Activated T-cell treated with anti-CD3 and anti-CD28 coated beads, Interleukin-2, amount 50 U/mL, for 24 hours (primary cell): ENCODE measurements around the gene S100A1.
"Not testable (repeated sequence)": the region's sequence is repeated elsewhere in the genome, so short reads cannot be mapped to it uniquely, and the experiment has no call there.

Experiments used
- DNase-seq: peaks from one replicate; pipeline ENCODE4 v3.0.0-alpha.2; 2020
- H3K27ac Mint-ChIP-seq: 2 replicates; pipeline ENCODE4 v1.8.0; 2020; ENCODE audit warnings: mild to moderate bottlenecking, mixed read lengths
- H3K27me3 Mint-ChIP-seq: 2 replicates; pipeline ENCODE4 v1.8.0; 2020; ENCODE audit warnings: mixed read lengths
- H3K36me3 Mint-ChIP-seq: 2 replicates; pipeline ENCODE4 v1.8.0; 2020; ENCODE audit warnings: low read depth, mixed read lengths
- H3K4me1 Mint-ChIP-seq: 2 replicates; pipeline ENCODE4 v1.8.0; 2020; ENCODE audit warnings: low read depth, mixed read lengths
- H3K4me3 Mint-ChIP-seq: 2 replicates; pipeline ENCODE4 v1.8.0; 2020; ENCODE audit warnings: mild to moderate bottlenecking, moderate library complexity, mixed read lengths
- H3K9me3 Mint-ChIP-seq: 2 replicates; pipeline ENCODE4 v1.8.0; 2020; ENCODE audit warnings: mixed read lengths

Gene S100A1

GRCh38 chr1:153627715-153628626, at the start of gene S100A1:
S100A1 (plus strand) TSS chr1:153628434; CDS start chr1:153630522, 2,088 bp downstream.
- no peaks in the 10 kb centered on the region for H3K9me3 Mint-ChIP-seq
- DNase-seq = no peak
- peaks cover 16% of the 10 kb centered on the region for H3K27me3 Mint-ChIP-seq
- peaks cover 20% of the 10 kb centered on the region for H3K4me1 Mint-ChIP-seq
- peaks cover 4% of the 10 kb centered on the region for H3K36me3 Mint-ChIP-seq
- H3K4me3 Mint-ChIP-seq = no peak within 1 kb of the TSS
- H3K27ac Mint-ChIP-seq = no peak within 1 kb of the TSS

DNA sequence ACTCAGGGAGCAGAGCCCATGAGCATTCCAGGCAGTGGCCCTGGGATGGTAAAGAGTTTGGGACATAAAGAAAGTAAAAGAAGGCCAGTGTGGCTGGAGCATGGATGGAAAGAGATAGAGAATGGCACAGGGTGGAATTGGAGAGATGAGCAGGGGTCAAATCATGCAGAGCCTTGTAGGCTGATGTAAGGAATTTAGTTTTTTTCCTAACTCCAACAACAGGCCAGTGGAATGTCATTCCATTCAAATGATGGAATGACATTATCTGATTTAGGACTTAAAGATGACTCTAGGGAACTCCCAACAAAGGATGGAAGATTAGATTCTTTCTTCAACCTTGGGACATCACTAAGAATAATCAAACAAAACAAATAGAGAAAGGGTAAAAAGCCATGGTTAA, 49.7 kb upstream of the S100A1 start:
- Mint-ChIP-seq H3K4me1 (peaks cover 6% of the 10 kb centered on the region), H3K27me3 (peaks cover 35% of the 10 kb centered on the region), H3K36me3 (no peaks in the 10 kb centered on the region), H3K4me3 (no peak overlapping the region), H3K27ac (no peak overlapping the region), H3K9me3 (no peaks in the 10 kb centered on the region)
- no peak for DNase-seq

- Mint-ChIP-seq H3K27ac (no peak overlapping the region), H3K4me3 (no peak overlapping the region), H3K27me3 (peaks cover 35% of the 10 kb centered on the region), H3K9me3 (no peaks in the 10 kb centered on the region), H3K36me3 (no peaks in the 10 kb centered on the region), H3K4me1 (peaks cover 2% of the 10 kb centered on the region)
- no peak for DNase-seq
These were observed 49.3 kb upstream of the S100A1 start for GRCh38 chr1:153578936-153579335.

- H3K9me3 Mint-ChIP-seq, DNase-seq, H3K4me1 Mint-ChIP-seq, H3K4me3 Mint-ChIP-seq, H3K27ac Mint-ChIP-seq, H3K36me3 Mint-ChIP-seq: not testable (repeated sequence)
- peaks cover 20% of the 10 kb centered on the region for H3K27me3 Mint-ChIP-seq
These were observed 45.4 kb upstream of the S100A1 start for GRCh38 chr1:153582836-153583235.

- H3K4me1 Mint-ChIP-seq, H3K27ac Mint-ChIP-seq, DNase-seq, H3K36me3 Mint-ChIP-seq, H3K4me3 Mint-ChIP-seq, H3K9me3 Mint-ChIP-seq: not testable (repeated sequence)
- peaks cover 13% of the 10 kb centered on the region for H3K27me3 Mint-ChIP-seq
These were observed 44.7 kb upstream of the S100A1 start for GRCh38 chr1:153583514-153583913.

DNA sequence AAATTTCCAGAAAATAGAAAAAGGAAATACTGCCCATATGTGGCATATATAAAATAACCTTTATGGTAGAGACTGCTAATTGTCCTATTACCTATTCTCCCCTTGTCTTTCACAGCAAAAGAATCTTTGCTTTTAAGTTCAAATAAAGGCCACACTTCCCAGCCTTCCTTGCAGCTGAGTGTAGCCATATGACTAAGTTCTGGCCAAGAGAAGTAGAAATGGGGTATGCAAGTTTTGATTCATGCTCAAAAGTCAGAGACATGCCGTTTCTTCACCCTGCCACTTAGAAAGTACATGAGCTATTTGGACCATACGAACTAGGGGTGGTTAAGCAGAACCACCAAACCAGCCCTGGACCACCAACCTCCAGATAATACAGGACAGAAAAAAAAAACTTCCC, 44.3 kb upstream of the S100A1 start:
- Mint-ChIP-seq H3K36me3 (no peaks in the 10 kb centered on the region), H3K27ac (no peak overlapping the region), H3K9me3 (no peaks in the 10 kb centered on the region), H3K27me3 (peaks cover 9% of the 10 kb centered on the region), H3K4me3 (no peak overlapping the region), H3K4me1 (no peaks in the 10 kb centered on the region)
- no peak for DNase-seq

DNA sequence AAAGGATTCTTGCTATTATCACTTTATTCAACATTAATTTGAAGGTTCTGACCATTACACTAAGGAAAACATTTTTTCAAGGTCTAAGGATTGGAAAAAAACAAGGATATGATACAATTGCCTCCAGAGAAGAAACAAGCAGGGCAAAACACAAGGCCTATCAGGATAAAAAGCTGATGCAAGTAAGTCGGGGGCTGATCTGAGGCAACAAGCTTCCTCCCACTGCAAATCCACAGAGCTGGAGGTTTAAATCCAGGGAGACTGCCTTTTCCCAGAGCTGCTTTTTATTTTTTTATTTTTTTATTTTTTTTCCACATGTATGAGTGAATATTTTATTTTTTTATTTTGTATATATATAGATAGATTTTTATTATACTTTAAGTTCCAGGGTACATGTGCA, 43.2 kb upstream of the S100A1 start:
- Mint-ChIP-seq H3K36me3 (no peaks in the 10 kb centered on the region), H3K27ac (no peak overlapping the region), H3K27me3 (peaks cover 4% of the 10 kb centered on the region), H3K4me3 (no peak overlapping the region), H3K4me1 (no peaks in the 10 kb centered on the region), H3K9me3 (no peaks in the 10 kb centered on the region)
- DNase-seq = no peak

GRCh38 chr1:153586347-153586746, 41.9 kb upstream of the S100A1 start:
- Mint-ChIP-seq H3K4me3 (no peak overlapping the region), H3K27me3 (peaks cover 4% of the 10 kb centered on the region), H3K9me3 (no peaks in the 10 kb centered on the region), H3K36me3 (no peaks in the 10 kb centered on the region), H3K27ac (no peak overlapping the region), H3K4me1 (no peaks in the 10 kb centered on the region)
- DNase-seq = no peak

GRCh38 chr1:153587314-153587713, 40.9 kb upstream of the S100A1 start:
- H3K27me3 Mint-ChIP-seq = peaks cover 4% of the 10 kb centered on the region
- no peaks in the 10 kb centered on the region for H3K36me3 Mint-ChIP-seq
- no peak overlapping the region for H3K4me3 Mint-ChIP-seq
- no peak overlapping the region for H3K27ac Mint-ChIP-seq
- DNase-seq = no peak
- no peaks in the 10 kb centered on the region for H3K9me3 Mint-ChIP-seq
- no peaks in the 10 kb centered on the region for H3K4me1 Mint-ChIP-seq

DNA sequence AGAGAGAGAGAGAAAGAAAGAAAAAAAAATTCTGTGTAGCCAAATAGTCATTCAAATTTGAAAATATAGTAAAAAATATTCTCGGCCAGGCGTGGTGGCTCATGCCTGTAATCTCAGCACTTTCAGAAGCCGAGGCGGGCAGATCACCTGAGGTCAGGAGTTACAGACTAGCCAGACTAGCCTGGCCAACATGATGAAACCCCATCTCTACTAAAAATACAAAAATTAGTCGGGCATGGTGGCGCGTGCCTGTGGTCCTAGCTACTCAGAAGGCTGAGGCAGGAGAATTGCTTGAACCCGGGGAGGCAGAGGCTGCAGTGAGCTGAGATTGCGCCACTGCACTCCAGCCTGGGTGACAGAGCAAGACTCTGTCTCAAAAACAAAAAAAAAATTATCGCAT, 40.2 kb upstream of the S100A1 start:
- not testable (repeated sequence) for H3K4me1 Mint-ChIP-seq, H3K9me3 Mint-ChIP-seq, H3K27me3 Mint-ChIP-seq, H3K4me3 Mint-ChIP-seq, H3K36me3 Mint-ChIP-seq, DNase-seq, H3K27ac Mint-ChIP-seq

GRCh38 chr1:153588482-153588881, 39.8 kb upstream of the S100A1 start:
- H3K9me3 Mint-ChIP-seq = no peaks in the 10 kb centered on the region
- no peaks in the 10 kb centered on the region for H3K4me1 Mint-ChIP-seq
- H3K36me3 Mint-ChIP-seq = no peaks in the 10 kb centered on the region
- H3K27ac Mint-ChIP-seq = no peak overlapping the region
- no peak overlapping the region for H3K4me3 Mint-ChIP-seq
- DNase-seq = no peak
- H3K27me3 Mint-ChIP-seq = peaks cover 4% of the 10 kb centered on the region

DNA sequence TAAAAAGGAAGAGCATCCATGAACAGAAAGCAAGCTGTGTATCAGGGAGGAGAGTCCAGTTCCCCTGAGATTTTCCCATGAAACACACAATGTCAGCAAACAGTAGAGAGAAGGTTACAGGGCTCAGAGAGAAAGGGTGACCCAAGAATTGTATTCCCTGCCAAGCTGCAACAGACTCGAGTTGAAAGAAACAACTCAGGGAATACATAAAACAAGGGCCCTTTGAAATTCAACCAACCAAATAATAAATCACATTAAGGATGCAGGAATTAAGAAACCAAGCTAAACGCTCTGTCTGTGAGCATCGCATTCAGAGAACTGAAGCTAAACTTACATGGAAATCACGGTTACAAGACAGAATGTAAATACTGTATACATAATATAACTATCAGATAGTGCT, 35.5 kb upstream of the S100A1 start:
- Mint-ChIP-seq H3K36me3 (no peaks in the 10 kb centered on the region), H3K4me1 (peaks cover 9% of the 10 kb centered on the region), H3K9me3 (no peaks in the 10 kb centered on the region), H3K27me3 (no peaks in the 10 kb centered on the region), H3K4me3 (no peak overlapping the region), H3K27ac (no peak overlapping the region)
- DNase-seq = no peak

- no peaks in the 10 kb centered on the region for H3K9me3 Mint-ChIP-seq
These were observed 31.0 kb upstream of the S100A1 start for GRCh38 chr1:153597206-153597605.

GRCh38 chr1:153598309-153599172, 29.7 kb upstream of the S100A1 start:
- no peaks in the 10 kb centered on the region for H3K27me3 Mint-ChIP-seq
- peak overlapping the region; percentile 67 for H3K27ac Mint-ChIP-seq
- H3K9me3 Mint-ChIP-seq = no peaks in the 10 kb centered on the region
- H3K4me3 Mint-ChIP-seq = no peak overlapping the region
- H3K36me3 Mint-ChIP-seq = no peaks in the 10 kb centered on the region
- DNase-seq = no peak
- peaks cover 24% of the 10 kb centered on the region for H3K4me1 Mint-ChIP-seq

More at GRCh38 chr1:153597206-153597605, 31.0 kb upstream of the S100A1 start:
- DNase-seq = no peak
- peaks cover 20% of the 10 kb centered on the region for H3K4me1 Mint-ChIP-seq
- no peak overlapping the region for H3K4me3 Mint-ChIP-seq
- H3K36me3 Mint-ChIP-seq = no peaks in the 10 kb centered on the region
- peak overlapping the region; percentile 72 for H3K27ac Mint-ChIP-seq
- H3K27me3 Mint-ChIP-seq = no peaks in the 10 kb centered on the region

DNA sequence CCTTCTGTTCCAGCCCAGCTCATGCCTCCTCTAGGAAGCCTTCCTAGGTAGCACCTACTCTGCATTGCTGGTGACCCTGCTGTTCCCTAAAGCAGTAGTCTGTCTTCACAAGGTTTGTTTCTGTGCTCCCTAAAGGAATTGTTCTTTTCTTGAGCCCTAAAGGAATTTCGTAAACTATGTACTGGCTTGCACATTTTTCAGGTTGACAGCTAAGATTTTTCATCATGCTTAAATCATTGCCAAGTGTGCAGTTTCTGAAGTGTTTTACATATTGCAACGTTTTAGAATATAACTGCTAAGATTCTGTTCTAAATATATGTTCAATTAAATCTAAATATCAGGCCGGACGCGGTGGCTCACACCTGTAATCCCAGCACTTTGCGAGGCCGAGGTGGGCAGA, 28.4 kb upstream of the S100A1 start:
- no peak for DNase-seq
- H3K36me3 Mint-ChIP-seq = no peaks in the 10 kb centered on the region
- H3K4me1 Mint-ChIP-seq = peaks cover 24% of the 10 kb centered on the region
- H3K27me3 Mint-ChIP-seq = no peaks in the 10 kb centered on the region
- H3K9me3 Mint-ChIP-seq = no peaks in the 10 kb centered on the region
- H3K27ac Mint-ChIP-seq = no peak overlapping the region
- no peak overlapping the region for H3K4me3 Mint-ChIP-seq
